Liver (tissue), 9 donors: ENCODE measurements around the gene CARS1. TPM values are rescaled to one million over a fixed set of nuclear protein-coding genes. Genes with fewer than 3 reads are reported as not detected.

ENCODE experiments used
- DNase-seq: peaks from one replicate; pipeline ENCODE4 v3.0.0-alpha.2; 2017; ENCODE audit warnings: low spot score
- H3K27ac ChIP-seq, 2 donors: one replicate each; pipeline ENCODE4 v1.7.0; 2013; ENCODE audit warnings: inconsistent platforms in 2 of 2, low read length in 2 of 2, control low read depth in 1 of 2, low read depth in 1 of 2, mild to moderate bottlenecking in 1 of 2
- H3K27me3 ChIP-seq, 4 donors: one replicate each; pipeline versions ENCODE4 v1.6.1 to v1.7.0; 2013; ENCODE audit warnings: low read length in 3 of 4, inconsistent platforms in 1 of 4, mild to moderate bottlenecking in 1 of 4, moderate library complexity in 1 of 4; ENCODE audit not compliant: control insufficient read depth in 4 of 4, insufficient read depth in 4 of 4
- H3K36me3 ChIP-seq, 4 donors: one replicate each; pipeline versions ENCODE4 v1.6.1 to v1.7.0; 2013; ENCODE audit warnings: low read length in 3 of 4, mild to moderate bottlenecking in 3 of 4, low read depth in 1 of 4, moderate library complexity in 1 of 4; ENCODE audit not compliant: control insufficient read depth in 4 of 4, insufficient read depth in 3 of 4
- H3K4me1 ChIP-seq, 4 donors: one replicate each; pipeline versions ENCODE4 v1.6.1 to v1.7.0; 2013; ENCODE audit warnings: low read length in 3 of 4, mild to moderate bottlenecking in 3 of 4, moderate library complexity in 1 of 4; ENCODE audit not compliant: control insufficient read depth in 4 of 4, insufficient read depth in 4 of 4
- H3K4me3 ChIP-seq, 3 donors: one replicate each; pipeline versions ENCODE4 v1.6.1 to v1.7.0; 2013; ENCODE audit warnings: low read length in 3 of 3, control low read depth in 1 of 3, low read depth in 1 of 3, mild to moderate bottlenecking in 1 of 3
- H3K9ac ChIP-seq, 2 donors: one replicate each; pipeline ENCODE4 v1.7.0; 2013; ENCODE audit warnings: low read length in 2 of 2, mild to moderate bottlenecking in 2 of 2, moderate library complexity in 2 of 2, control low read depth in 1 of 2, low read depth in 1 of 2
- H3K9me3 ChIP-seq, 4 donors: one replicate each; pipeline versions ENCODE4 v1.6.1 to v1.7.0; 2013; ENCODE audit warnings: low read length in 3 of 4; ENCODE audit not compliant: control insufficient read depth in 4 of 4
- ATF3 ChIP-seq: IDR thresholded peaks from 2 replicates; pipeline ENCODE4 v1.6.1; 2016; ENCODE audit warnings: antibody characterized with exemption
- CTCF ChIP-seq: fragments of 150-350 bp; IDR thresholded peaks from 2 replicates; pipeline ENCODE4 v1.5.1; 2017; ENCODE audit warnings: improper control_type of control experiment, low read depth, low read length; ENCODE audit not compliant: missing input control
- EGR1 ChIP-seq, 2 donors: IDR thresholded peaks; 2 replicates each; pipeline ENCODE4 v1.6.1; 2016 to 2018; ENCODE audit warnings: antibody characterized with exemption in 2 of 2, low read depth in 2 of 2
- FOXA1 ChIP-seq: IDR thresholded peaks from 2 replicates; pipeline ENCODE4 v1.6.1; 2016; ENCODE audit warnings: antibody characterized with exemption
- FOXA2 ChIP-seq: IDR thresholded peaks from 2 replicates; pipeline ENCODE4 v1.6.1; 2016; ENCODE audit warnings: antibody characterized with exemption
- GABPA ChIP-seq, 2 donors: IDR thresholded peaks in 1 of 2; conservative IDR thresholded peaks in 1 of 2; 2 replicates each; pipeline ENCODE4 v1.6.1; 2016; ENCODE audit warnings: antibody characterized with exemption in 2 of 2, mild to moderate bottlenecking in 1 of 2, moderate library complexity in 1 of 2
- HNF4A ChIP-seq, 2 donors: conservative IDR thresholded peaks; 2 replicates each; pipeline ENCODE4 v1.6.1; 2016; ENCODE audit warnings: antibody characterized with exemption in 2 of 2, mild to moderate bottlenecking in 2 of 2
- HNF4G ChIP-seq: IDR thresholded peaks from 2 replicates; pipeline ENCODE4 v1.6.1; 2016; ENCODE audit warnings: antibody characterized with exemption
- JUND ChIP-seq, 2 donors: IDR thresholded peaks; 2 replicates each; pipeline ENCODE4 v1.6.1; 2016; ENCODE audit warnings: antibody characterized with exemption in 2 of 2
- NR2F2 ChIP-seq: IDR thresholded peaks from 2 replicates; pipeline ENCODE4 v1.6.1; 2016; ENCODE audit warnings: antibody characterized with exemption
- RAD21 ChIP-seq, 2 donors: IDR thresholded peaks; 2 replicates each; pipeline ENCODE4 v1.6.1; 2016; ENCODE audit warnings: antibody characterized with exemption in 2 of 2, mild to moderate bottlenecking in 2 of 2
- REST ChIP-seq: IDR thresholded peaks from 2 replicates; pipeline ENCODE4 v1.6.1; 2016; ENCODE audit warnings: antibody characterized with exemption, mild to moderate bottlenecking
- RXRA ChIP-seq, 2 donors: IDR thresholded peaks; 2 replicates each; pipeline ENCODE4 v1.6.1; 2017 to 2018; ENCODE audit warnings: antibody characterized with exemption in 2 of 2, mild to moderate bottlenecking in 1 of 2
- SP1 ChIP-seq: IDR thresholded peaks from 2 replicates; pipeline ENCODE4 v1.6.1; 2018; ENCODE audit warnings: antibody characterized with exemption, mild to moderate bottlenecking
- TAF1 ChIP-seq: conservative IDR thresholded peaks from 2 replicates; pipeline ENCODE4 v1.6.1; 2016; ENCODE audit warnings: antibody characterized with exemption, mild to moderate bottlenecking
- YY1 ChIP-seq: IDR thresholded peaks from 2 replicates; pipeline ENCODE4 v1.6.1; 2016; ENCODE audit warnings: antibody characterized with exemption, mild to moderate bottlenecking
- ZBTB33 ChIP-seq: IDR thresholded peaks from 2 replicates; pipeline ENCODE4 v1.6.1; 2016; ENCODE audit warnings: antibody characterized with exemption
- polyA plus RNA-seq, 2 donors: library from polyadenylated mRNA; stranded (reverse) in 1 of 2; unstranded in 1 of 2; fragments of 200-250 nt in 1 of 2; fragments of >200 nt in 1 of 2; fragmentation: Nextera tagmentation in 1 of 2; extraction: Ambion mirVana in 1 of 2; gene quantifications; one replicate each; pipeline versions ENCODE4 v1.2.1 to v1.2.3, GENCODE V29; 2013 to 2015
- total RNA-seq, 2 donors: library from RNA; depleted of rRNA; stranded (reverse); fragments of >200 nt; gene quantifications; one replicate each; pipeline ENCODE4 v1.2.3, GENCODE V29; 2014
- TF ChIP-seq, protein P1 (sequence below): IDR thresholded peaks from 2 replicates; pipeline ENCODE4 v1.6.1; 2016; ENCODE audit warnings: antibody characterized with exemption
- donor health status: healthy.
- donor health status: healthy.
- donor health status: healthy.
- donor health status: healthy.
- donor health status: healthy.

Gene CARS1
- total and polyA plus RNA-seq, 4 donors: 15.2 to 40.1 (median 22.1) TPM

DNA sequence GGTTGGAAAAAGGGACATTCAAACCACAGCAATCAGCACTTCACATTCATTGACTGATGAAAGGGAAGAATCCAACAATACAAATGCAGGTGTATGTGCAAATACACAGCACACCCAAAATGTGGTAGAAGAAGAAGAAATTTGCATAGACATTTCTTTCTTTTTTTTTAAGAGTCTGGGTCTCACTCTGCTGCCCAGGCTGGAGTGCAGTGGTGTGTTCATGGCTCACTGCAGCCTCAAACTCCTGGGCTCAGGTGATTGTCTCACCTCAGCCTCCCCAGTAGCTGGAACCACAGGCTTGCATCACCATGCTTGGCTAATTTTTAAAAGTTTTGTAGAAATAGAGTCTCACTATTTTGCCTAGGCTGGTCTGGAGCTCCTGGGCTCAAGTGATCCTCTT, 21.9 kb downstream of the CARS1 start:
- DNase-seq: no peak
- H3K4me3 ChIP-seq: no peak overlapping the region
- H3K4me1 ChIP-seq: peaks cover 0 to 13% (median 5%) of the 10 kb centered on the region in 4 donors
- H3K9ac ChIP-seq: no peak overlapping the region
- TF ChIP-seq JUND (IDR thresholded peaks at IDR 0.05) (no peak), FOXA2 (no peak), CTCF (no peak), NR2F2 (no peak), HNF4A (conservative IDR thresholded peaks at IDR 0.05) (no peak), RXRA (IDR thresholded peaks at IDR 0.05) (no peak), HNF4G (no peak), FOXA1 (no peak), YY1 (no peak), EGR1 (IDR thresholded peaks at IDR 0.05; ENCODE audit: low read depth in 2 of 2) (no peak), TAF1 (no peak), ATF3 (no peak), GABPA (IDR thresholded peaks at IDR 0.05 in 1 of 2, conservative IDR thresholded peaks at IDR 0.05 in 1 of 2) (no peak), SP1 (no peak), RAD21 (IDR thresholded peaks at IDR 0.05) (no peak), ZBTB33 (no peak), REST (no peak)
- TF ChIP-seq, protein P1, sequence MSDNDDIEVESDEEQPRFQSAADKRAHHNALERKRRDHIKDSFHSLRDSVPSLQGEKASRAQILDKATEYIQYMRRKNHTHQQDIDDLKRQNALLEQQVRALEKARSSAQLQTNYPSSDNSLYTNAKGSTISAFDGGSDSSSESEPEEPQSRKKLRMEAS: no peak
- no peaks in the 10 kb centered on the region for H3K9me3 ChIP-seq
- peaks cover 7 to 57% (median 38%) of the 10 kb centered on the region in 4 donors for H3K36me3 ChIP-seq
- no peaks in the 10 kb centered on the region for H3K27me3 ChIP-seq
- no peak overlapping the region for H3K27ac ChIP-seq
